Rectal smooth muscle tissue (tissue), 1 donor: Measurements from ENCODE around the gene ENGASE.

Experiments used
- H3K27ac ChIP-seq: one replicate; pipeline ENCODE4 v1.7.0; 2013; ENCODE audit warnings: low read depth, low read length, inconsistent platforms
- H3K27me3 ChIP-seq: one replicate; pipeline ENCODE4 v1.7.0; 2013; ENCODE audit warnings: low read length; ENCODE audit not compliant: control insufficient read depth, insufficient read depth
- H3K36me3 ChIP-seq: one replicate; pipeline ENCODE4 v1.7.0; 2013; ENCODE audit warnings: low read length; ENCODE audit not compliant: control insufficient read depth, insufficient read depth
- H3K4me1 ChIP-seq: one replicate; pipeline ENCODE4 v1.7.0; 2013; ENCODE audit warnings: low read length; ENCODE audit not compliant: control insufficient read depth, insufficient read depth
- H3K4me3 ChIP-seq: one replicate; pipeline ENCODE4 v1.7.0; 2013; ENCODE audit warnings: low read length
- H3K9ac ChIP-seq: one replicate; pipeline ENCODE4 v1.7.0; 2013; ENCODE audit warnings: low read length

Gene ENGASE

GRCh38 chr17:79033046-79033616, 41.5 kb upstream of the ENGASE start:
- no peak overlapping the region for H3K9ac ChIP-seq
- H3K4me3 ChIP-seq = no peak overlapping the region
- H3K27me3 ChIP-seq = no peaks in the 10 kb centered on the region
- peaks cover 4% of the 10 kb centered on the region for H3K4me1 ChIP-seq
- H3K36me3 ChIP-seq = no peaks in the 10 kb centered on the region
- no peak overlapping the region for H3K27ac ChIP-seq

GRCh38 chr17:79033741-79034501, 40.7 kb upstream of the ENGASE start:
- Histone ChIP-seq H3K4me1 (peaks cover 3% of the 10 kb centered on the region), H3K27ac (peak overlapping the region; percentile 16), H3K36me3 (no peaks in the 10 kb centered on the region), H3K4me3 (no peak overlapping the region), H3K9ac (no peak overlapping the region), H3K27me3 (no peaks in the 10 kb centered on the region)

GRCh38 chr17:79034931-79035485, 39.6 kb upstream of the ENGASE start:
- H3K27ac ChIP-seq = no peak overlapping the region
- H3K4me1 ChIP-seq = peaks cover 3% of the 10 kb centered on the region
- no peaks in the 10 kb centered on the region for H3K27me3 ChIP-seq
- H3K9ac ChIP-seq = no peak overlapping the region
- no peaks in the 10 kb centered on the region for H3K36me3 ChIP-seq
- no peak overlapping the region for H3K4me3 ChIP-seq

GRCh38 chr17:79035686-79036085, 38.9 kb upstream of the ENGASE start:
- no peaks in the 10 kb centered on the region for H3K27me3 ChIP-seq
- H3K4me3 ChIP-seq = no peak overlapping the region
- no peak overlapping the region for H3K9ac ChIP-seq
- H3K36me3 ChIP-seq = no peaks in the 10 kb centered on the region
- H3K27ac ChIP-seq = no peak overlapping the region
- peaks cover 3% of the 10 kb centered on the region for H3K4me1 ChIP-seq

GRCh38 chr17:79036181-79036580, 38.4 kb upstream of the ENGASE start:
- Histone ChIP-seq H3K27me3 (no peaks in the 10 kb centered on the region), H3K9ac (no peak overlapping the region), H3K27ac (no peak overlapping the region), H3K4me3 (no peak overlapping the region), H3K36me3 (no peaks in the 10 kb centered on the region), H3K4me1 (peaks cover 3% of the 10 kb centered on the region)

- Histone ChIP-seq H3K27me3 (no peaks in the 10 kb centered on the region), H3K4me3 (no peak overlapping the region), H3K27ac (peak overlapping the region; percentile 7), H3K36me3 (no peaks in the 10 kb centered on the region), H3K9ac (no peak overlapping the region), H3K4me1 (peaks cover 3% of the 10 kb centered on the region)
Measured at GRCh38 chr17:79036596-79036995, 38.0 kb upstream of the ENGASE start.

GRCh38 chr17:79038545-79039135, 36.0 kb upstream of the ENGASE start:
- Histone ChIP-seq H3K36me3 (no peaks in the 10 kb centered on the region), H3K4me1 (peaks cover 3% of the 10 kb centered on the region), H3K27me3 (no peaks in the 10 kb centered on the region), H3K4me3 (no peak overlapping the region), H3K27ac (no peak overlapping the region), H3K9ac (no peak overlapping the region)

- H3K9ac ChIP-seq = no peak overlapping the region
- no peak overlapping the region for H3K4me3 ChIP-seq
- no peaks in the 10 kb centered on the region for H3K27me3 ChIP-seq
- H3K36me3 ChIP-seq = no peaks in the 10 kb centered on the region
- H3K4me1 ChIP-seq = peaks cover 3% of the 10 kb centered on the region
- H3K27ac ChIP-seq = no peak overlapping the region
Measured at GRCh38 chr17:79039171-79039570, 35.5 kb upstream of the ENGASE start.

- H3K9ac ChIP-seq = no peak overlapping the region
- H3K36me3 ChIP-seq = no peaks in the 10 kb centered on the region
- no peaks in the 10 kb centered on the region for H3K4me1 ChIP-seq
- H3K27me3 ChIP-seq = no peaks in the 10 kb centered on the region
- H3K4me3 ChIP-seq = no peak overlapping the region
- H3K27ac ChIP-seq = no peak overlapping the region
Measured at GRCh38 chr17:79039886-79040285, 34.7 kb upstream of the ENGASE start.

- no peak overlapping the region for H3K9ac ChIP-seq
- no peak overlapping the region for H3K4me3 ChIP-seq
- no peaks in the 10 kb centered on the region for H3K36me3 ChIP-seq
- H3K27ac ChIP-seq = no peak overlapping the region
- no peaks in the 10 kb centered on the region for H3K4me1 ChIP-seq
- no peaks in the 10 kb centered on the region for H3K27me3 ChIP-seq
Measured at GRCh38 chr17:79041041-79041570, 33.5 kb upstream of the ENGASE start.

GRCh38 chr17:79041723-79042420, 32.8 kb upstream of the ENGASE start:
- Histone ChIP-seq H3K27ac (no peak overlapping the region), H3K36me3 (no peaks in the 10 kb centered on the region), H3K4me3 (no peak overlapping the region), H3K27me3 (no peaks in the 10 kb centered on the region), H3K4me1 (peaks cover 3% of the 10 kb centered on the region), H3K9ac (no peak overlapping the region)
